ENCODE data around the gene C1orf210. TPM values are rescaled to one million over a fixed set of nuclear protein-coding genes. Genes with fewer than 3 reads are reported as not detected.

The C1orf210 gene
- total RNA-seq, 1 experiment from 2014 or later, result 5.9 TPM

DNA sequence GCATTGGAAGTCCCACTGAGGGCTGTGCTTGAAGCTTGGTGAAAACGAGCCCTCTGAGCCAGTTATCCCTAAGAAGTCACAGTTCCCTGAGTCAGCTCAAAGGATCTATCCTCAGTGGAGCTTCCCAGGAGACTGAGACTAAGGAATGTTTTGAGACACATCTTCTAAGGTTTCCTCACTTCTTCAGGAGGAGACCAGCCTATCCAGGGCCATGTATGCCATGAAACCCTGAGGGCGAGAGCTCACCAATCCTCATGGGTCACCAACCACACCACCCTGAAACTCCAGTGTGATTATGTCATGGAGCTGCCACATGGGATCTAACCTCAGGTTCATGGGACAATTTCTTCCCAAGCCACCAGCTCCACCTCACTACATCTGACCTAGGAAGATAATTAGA is 7.8 kb upstream of the C1orf210 start:
- Histone ChIP-seq H3K9ac (ENCODE audit: extremely low read depth, insufficient read length, low read length) (no peak overlapping the region), H3K27me3 (ENCODE audit: insufficient read depth, low read length) (no peaks in the 10 kb centered on the region), H3K23ac (ENCODE audit: insufficient read length, low read depth, low read length) (no peak overlapping the region), H3K4me2 (ENCODE audit: insufficient read depth, insufficient read length, low read length) (no peak overlapping the region), H3K79me1 (ENCODE audit: insufficient read depth, low read depth, low read length, poor library complexity, severe bottlenecking) (no peaks in the 10 kb centered on the region), H4K5ac (ENCODE audit: insufficient read length, low read depth, low read length) (no peak overlapping the region), H3K23me2 (ENCODE audit: insufficient read length, low read depth, low read length, poor library complexity, severe bottlenecking) (no peaks in the 10 kb centered on the region), H2AFZ (ENCODE audit: low read length) (no peak overlapping the region), H2BK5ac (ENCODE audit: insufficient read length, low read length) (no peak overlapping the region), H2AK5ac (ENCODE audit: insufficient read length, low read length) (no peak overlapping the region), H3K4me1 (ENCODE audit: insufficient read depth, low read length) (peaks cover 9% of the 10 kb centered on the region), H2BK15ac (ENCODE audit: low read depth, low read length) (no peak overlapping the region), H3T11ph (ENCODE audit: low read length) (no peak overlapping the region), H2BK120ac (ENCODE audit: low read depth, low read length, poor library complexity, severe bottlenecking) (no peak overlapping the region), H3K18ac (ENCODE audit: insufficient read length, low read depth, low read length) (no peak overlapping the region), H3K14ac (ENCODE audit: insufficient read depth, low read length) (no peak overlapping the region), H2BK20ac (ENCODE audit: low read depth, low read length, poor library complexity, severe bottlenecking) (no peak overlapping the region), H4K91ac (ENCODE audit: insufficient read length, low read depth, low read length) (no peak overlapping the region), H4K8ac (replicated peaks; ENCODE audit: insufficient read length, low read depth, low read length) (no peak overlapping the region), H3K79me2 (ENCODE audit: insufficient read depth, low read length) (no peaks in the 10 kb centered on the region), H4K20me1 (ENCODE audit: control insufficient read depth, insufficient read depth, insufficient read length) (no peaks in the 10 kb centered on the region), H3K4ac (ENCODE audit: low read depth, low read length) (no peak overlapping the region), H3K27ac (ENCODE audit: insufficient read length, low read depth, low read length) (no peak overlapping the region), H2BK12ac (ENCODE audit: insufficient read length, low read depth, low read length) (no peak overlapping the region), H3K56ac (ENCODE audit: insufficient read length, low read depth, low read length) (no peak overlapping the region), H3K9me3 (ENCODE audit: control insufficient read depth, low read depth, low read length) (no peaks in the 10 kb centered on the region)
- H3K36me3 Mint-ChIP-seq (ENCODE audit: insufficient read depth in 1 of 3, low read depth in 3 of 3), result no peaks in the 10 kb centered on the region
- H3K27me3 Mint-ChIP-seq (ENCODE audit: low read depth), result no peaks in the 10 kb centered on the region; the same call in 1 of the 2 replicates
- TF ChIP-seq, protein P1, sequence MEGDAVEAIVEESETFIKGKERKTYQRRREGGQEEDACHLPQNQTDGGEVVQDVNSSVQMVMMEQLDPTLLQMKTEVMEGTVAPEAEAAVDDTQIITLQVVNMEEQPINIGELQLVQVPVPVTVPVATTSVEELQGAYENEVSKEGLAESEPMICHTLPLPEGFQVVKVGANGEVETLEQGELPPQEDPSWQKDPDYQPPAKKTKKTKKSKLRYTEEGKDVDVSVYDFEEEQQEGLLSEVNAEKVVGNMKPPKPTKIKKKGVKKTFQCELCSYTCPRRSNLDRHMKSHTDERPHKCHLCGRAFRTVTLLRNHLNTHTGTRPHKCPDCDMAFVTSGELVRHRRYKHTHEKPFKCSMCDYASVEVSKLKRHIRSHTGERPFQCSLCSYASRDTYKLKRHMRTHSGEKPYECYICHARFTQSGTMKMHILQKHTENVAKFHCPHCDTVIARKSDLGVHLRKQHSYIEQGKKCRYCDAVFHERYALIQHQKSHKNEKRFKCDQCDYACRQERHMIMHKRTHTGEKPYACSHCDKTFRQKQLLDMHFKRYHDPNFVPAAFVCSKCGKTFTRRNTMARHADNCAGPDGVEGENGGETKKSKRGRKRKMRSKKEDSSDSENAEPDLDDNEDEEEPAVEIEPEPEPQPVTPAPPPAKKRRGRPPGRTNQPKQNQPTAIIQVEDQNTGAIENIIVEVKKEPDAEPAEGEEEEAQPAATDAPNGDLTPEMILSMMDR (conservative IDR thresholded peaks at IDR 0.05), result no peak
- H3K4me1 Mint-ChIP-seq, result peaks cover 25 to 30% of the 10 kb centered on the region in 2 experiments
- no CpG with 5 or more reads among the region's 2 CpGs for WGBS (ENCODE audit: extremely low coverage, insufficient read length, low lambda C conversion rate)
- no peaks in the 10 kb centered on the region for H3K9me3 Mint-ChIP-seq
- H3K27ac Mint-ChIP-seq, result no peak overlapping the region
- no peak overlapping the region for H3K4me3 Mint-ChIP-seq
- no peak for DNase-seq

Measured in H9 (cell line).